Upper lobe of left lung (tissue), 4 donors: Measurements from ENCODE around the gene SLC2A11.

Experiments used
- CTCF ChIP-seq, 6 experiments: fragments of 450-650 bp in 4 of 6; fragments of 200-600 bp in 2 of 6; sonication (generic) in 2 of 6; IDR thresholded peaks; one replicate each; pipeline ENCODE4 v1.5.1; 2016 to 2019; ENCODE audit warnings: antibody characterized with exemption in 6 of 6
- POLR2A ChIP-seq, 4 donors: fragments of 450-650 bp; IDR thresholded peaks; one replicate each; pipeline ENCODE4 v1.5.1; 2016 to 2017; ENCODE audit warnings: antibody characterized with exemption in 4 of 4, mild to moderate bottlenecking in 2 of 4
- POLR2AphosphoS5 ChIP-seq, 2 donors: sonication (generic); formaldehyde crosslinking; IDR thresholded peaks; one replicate each; pipeline ENCODE4 v1.5.1; 2017; ENCODE audit warnings: antibody characterized with exemption in 2 of 2

GRCh38 chr22:23841292-23841691 is 16.4 kb upstream of the SLC2A11 start:
- TF ChIP-seq POLR2A (IDR thresholded peaks at IDR 0.05), result no peak
- TF ChIP-seq CTCF (IDR thresholded peaks at IDR 0.05), result no peak
- TF ChIP-seq POLR2AphosphoS5 (IDR thresholded peaks at IDR 0.05), result no peak
